ENCODE data around the gene MRPS34.

DNA sequence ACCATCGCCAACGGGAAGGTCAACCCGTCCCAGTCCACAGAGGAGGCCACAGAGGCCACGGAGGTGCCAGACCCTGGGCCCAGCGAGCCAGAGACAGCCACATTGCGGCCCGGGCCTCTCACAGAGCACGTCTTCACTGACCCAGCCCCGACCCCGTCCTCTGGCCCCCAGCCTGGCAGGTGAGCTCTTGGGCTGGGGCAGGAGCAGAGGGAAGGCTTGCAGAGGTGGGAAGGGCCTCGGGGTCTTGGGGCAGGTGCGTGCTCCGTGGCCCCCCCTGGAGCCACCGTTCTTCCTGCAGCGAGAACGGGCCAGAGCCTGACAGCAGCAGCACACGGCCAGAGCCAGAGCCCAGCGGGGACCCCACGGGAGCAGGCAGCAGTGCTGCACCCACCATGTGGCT, 6.7 kb downstream of the MRPS34 start:
- TF ChIP-seq SIN3A (IDR thresholded peaks at IDR 0.05; ENCODE audit: borderline replicate concordance, insufficient read depth, low read length) (no peak), POLR2AphosphoS5 (IDR thresholded peaks at IDR 0.05; ENCODE audit: low read depth, low read length) (no peak)
- TF ChIP-seq, protein P1, sequence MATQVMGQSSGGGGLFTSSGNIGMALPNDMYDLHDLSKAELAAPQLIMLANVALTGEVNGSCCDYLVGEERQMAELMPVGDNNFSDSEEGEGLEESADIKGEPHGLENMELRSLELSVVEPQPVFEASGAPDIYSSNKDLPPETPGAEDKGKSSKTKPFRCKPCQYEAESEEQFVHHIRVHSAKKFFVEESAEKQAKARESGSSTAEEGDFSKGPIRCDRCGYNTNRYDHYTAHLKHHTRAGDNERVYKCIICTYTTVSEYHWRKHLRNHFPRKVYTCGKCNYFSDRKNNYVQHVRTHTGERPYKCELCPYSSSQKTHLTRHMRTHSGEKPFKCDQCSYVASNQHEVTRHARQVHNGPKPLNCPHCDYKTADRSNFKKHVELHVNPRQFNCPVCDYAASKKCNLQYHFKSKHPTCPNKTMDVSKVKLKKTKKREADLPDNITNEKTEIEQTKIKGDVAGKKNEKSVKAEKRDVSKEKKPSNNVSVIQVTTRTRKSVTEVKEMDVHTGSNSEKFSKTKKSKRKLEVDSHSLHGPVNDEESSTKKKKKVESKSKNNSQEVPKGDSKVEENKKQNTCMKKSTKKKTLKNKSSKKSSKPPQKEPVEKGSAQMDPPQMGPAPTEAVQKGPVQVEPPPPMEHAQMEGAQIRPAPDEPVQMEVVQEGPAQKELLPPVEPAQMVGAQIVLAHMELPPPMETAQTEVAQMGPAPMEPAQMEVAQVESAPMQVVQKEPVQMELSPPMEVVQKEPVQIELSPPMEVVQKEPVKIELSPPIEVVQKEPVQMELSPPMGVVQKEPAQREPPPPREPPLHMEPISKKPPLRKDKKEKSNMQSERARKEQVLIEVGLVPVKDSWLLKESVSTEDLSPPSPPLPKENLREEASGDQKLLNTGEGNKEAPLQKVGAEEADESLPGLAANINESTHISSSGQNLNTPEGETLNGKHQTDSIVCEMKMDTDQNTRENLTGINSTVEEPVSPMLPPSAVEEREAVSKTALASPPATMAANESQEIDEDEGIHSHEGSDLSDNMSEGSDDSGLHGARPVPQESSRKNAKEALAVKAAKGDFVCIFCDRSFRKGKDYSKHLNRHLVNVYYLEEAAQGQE (IDR thresholded peaks at IDR 0.05; ENCODE audit: insufficient read depth in 1 of 2, low read depth in 2 of 2, low read length in 2 of 2) = no peak
